GM12801 (cell line): Measurements from ENCODE around the gene WWC2.

Source experiments
- TF ChIP-seq, protein P1 (sequence below): IDR thresholded peaks from one replicate; pipeline ENCODE4 v1.5.1; 2011; ENCODE audit warnings: control low read depth; ENCODE audit not compliant: insufficient read length; ENCODE audit errors: extremely low read depth

The WWC2 gene

DNA sequence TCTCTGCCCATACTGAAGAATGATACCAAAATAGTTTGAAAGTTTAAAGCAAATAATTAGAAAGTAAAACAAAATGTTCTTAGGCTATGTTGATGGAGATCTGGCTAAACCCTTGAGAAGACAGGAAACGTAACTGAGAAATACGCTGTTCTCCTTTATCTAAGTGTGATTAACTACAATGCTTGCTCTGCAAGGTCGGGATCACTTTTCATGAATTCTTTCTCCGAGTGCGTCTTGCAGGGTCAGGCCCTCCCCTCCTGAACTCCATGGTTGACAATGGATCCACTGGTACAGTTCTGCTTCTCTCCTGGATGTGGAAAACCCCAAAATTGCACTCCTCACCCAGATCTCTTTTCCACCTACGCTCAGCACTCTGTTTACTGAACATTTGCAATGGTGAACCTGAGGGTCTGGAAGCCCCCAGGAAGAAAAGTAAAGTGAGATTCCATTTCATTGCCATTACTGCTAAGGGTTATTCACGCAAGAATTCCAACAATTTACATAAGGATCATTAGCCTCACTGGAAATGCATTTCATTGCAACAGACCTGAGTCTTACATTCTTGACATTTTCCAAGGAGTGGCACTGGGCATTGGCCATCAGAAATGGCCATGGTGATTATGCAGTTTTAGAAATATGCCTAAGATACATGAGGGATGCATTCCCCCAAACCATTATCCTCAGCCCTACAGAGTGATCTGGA, 24.6 kb upstream of the WWC2 start:
- TF ChIP-seq, protein P1, sequence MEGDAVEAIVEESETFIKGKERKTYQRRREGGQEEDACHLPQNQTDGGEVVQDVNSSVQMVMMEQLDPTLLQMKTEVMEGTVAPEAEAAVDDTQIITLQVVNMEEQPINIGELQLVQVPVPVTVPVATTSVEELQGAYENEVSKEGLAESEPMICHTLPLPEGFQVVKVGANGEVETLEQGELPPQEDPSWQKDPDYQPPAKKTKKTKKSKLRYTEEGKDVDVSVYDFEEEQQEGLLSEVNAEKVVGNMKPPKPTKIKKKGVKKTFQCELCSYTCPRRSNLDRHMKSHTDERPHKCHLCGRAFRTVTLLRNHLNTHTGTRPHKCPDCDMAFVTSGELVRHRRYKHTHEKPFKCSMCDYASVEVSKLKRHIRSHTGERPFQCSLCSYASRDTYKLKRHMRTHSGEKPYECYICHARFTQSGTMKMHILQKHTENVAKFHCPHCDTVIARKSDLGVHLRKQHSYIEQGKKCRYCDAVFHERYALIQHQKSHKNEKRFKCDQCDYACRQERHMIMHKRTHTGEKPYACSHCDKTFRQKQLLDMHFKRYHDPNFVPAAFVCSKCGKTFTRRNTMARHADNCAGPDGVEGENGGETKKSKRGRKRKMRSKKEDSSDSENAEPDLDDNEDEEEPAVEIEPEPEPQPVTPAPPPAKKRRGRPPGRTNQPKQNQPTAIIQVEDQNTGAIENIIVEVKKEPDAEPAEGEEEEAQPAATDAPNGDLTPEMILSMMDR = no peak

DNA sequence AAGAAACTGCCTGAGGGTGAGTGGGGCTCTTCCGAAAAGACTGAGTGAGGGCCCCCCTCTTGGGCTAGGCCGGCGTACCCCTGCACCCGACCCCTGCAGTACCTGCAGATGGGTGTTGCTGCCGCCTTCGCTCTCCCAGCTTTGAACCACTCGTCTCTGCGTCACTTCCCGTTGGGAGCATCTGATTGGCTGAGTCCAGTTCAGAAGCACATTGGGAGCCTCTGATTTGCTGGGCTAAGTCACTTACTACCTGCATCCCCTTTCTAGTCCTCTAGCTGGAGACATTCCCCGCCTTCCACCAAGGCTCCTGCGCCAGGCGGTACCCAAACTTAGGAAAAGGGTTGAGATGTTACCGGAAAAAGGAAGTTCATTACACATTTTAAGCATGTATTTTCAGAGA, 20.4 kb upstream of the WWC2 start:
- TF ChIP-seq, protein P1 = no peak

DNA sequence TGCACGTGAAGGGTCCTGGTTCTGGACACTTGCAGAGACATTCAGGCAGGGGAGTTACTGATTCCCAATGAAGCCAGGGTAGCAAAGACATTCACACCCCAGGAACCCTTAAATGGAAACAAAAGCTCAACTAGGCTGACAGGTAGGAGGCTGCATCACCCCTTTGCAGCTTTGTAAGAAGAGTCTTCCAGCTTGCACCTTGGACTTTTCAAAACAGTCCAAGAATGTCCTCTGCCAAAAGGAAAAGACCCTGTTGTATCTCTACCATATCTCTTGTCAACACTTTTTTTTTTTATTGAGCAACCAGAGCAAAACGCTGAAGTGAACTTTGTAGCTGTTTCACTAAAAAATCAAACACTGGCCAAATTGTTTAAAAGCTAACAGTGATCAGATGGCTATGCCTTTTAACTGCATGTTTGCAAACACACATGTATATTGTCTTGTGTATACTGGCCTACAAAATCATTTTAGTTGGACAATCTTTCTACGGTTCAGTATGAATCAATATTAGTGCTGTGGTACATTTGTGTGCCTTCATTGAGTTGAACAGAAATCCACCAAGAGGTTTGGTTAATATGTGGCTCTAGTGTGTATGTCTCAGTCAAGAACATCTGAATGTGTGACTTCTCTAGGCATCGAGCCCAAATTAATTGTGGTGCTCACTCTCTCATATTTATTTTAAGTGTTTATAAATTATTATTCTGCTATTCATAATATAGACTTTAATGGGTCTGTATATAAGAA, 18.5 kb upstream of the WWC2 start:
- TF ChIP-seq, protein P1 = no peak

DNA sequence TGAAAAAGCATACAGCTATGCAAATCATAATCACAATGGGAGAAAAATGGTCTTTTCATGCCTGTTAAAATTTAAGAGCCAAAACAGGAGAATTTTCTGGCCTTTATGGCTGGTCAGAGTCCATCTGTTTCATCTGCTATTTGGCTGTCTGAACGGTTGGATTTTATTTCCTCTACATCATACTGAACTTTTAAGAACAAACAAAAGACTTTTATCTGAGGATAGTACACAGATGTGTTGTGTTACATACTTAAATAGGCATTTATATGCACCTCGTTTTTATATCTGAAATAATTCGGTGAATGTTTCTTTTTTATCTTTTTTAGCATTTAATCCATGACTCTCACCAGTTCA, 18.0 kb upstream of the WWC2 start:
- TF ChIP-seq, protein P1 = no peak

DNA sequence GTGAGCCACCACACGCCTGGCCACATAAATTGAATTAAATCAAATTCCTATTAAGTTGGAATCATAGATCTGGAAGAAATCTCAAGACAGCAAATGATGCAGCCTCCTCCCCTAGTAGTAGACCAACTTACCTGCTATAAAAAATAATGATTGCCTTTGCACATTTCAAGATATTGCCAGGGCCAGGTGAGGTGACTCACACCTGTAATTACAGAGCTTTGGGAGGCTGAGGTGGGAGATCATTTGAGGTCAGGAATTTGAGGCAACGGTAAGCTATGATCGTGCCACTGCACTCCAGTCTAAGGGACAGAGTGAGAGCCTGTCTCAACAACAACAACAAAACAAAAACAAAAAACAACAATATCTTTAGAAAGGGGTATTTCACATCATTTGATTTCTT, 17.0 kb upstream of the WWC2 start:
- TF ChIP-seq, protein P1 = no peak

DNA sequence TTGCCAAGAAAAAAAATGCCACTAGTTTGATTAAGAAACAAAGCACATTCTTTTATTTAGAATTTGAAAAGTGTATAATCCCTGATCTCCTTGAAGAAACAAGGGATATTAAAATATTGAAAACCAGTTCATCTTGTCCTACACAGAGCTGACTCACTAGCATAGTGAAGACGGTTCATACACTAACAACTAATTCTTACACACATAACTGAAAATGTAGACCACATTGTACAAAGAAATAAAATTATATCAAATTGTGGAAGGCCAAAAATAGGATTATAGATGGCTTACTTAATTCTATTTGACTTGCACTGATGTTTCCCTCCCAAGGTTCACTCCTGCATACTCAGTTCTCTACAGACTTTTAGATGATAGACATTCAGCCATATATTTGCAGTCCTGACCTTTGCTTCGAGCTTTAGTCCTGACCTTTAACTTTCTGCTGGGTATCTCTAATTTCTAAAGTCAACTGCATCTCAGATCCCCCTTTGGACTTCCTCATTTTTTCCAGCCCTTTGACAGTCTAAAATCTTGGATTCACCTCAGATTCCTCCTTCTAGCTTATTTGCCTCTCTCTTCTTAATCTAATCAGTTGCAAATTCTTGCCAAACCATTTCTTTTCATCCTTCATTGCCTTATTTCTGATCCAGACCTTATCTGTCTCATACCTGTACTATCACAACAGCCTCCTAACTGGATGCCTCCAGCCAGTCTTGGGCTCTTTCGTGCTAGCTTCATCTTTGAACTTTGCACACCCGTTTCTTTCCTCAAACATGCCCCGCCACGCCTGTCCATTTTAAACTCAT, 4.5 kb upstream of the WWC2 start:
- TF ChIP-seq, protein P1 = no peak

DNA sequence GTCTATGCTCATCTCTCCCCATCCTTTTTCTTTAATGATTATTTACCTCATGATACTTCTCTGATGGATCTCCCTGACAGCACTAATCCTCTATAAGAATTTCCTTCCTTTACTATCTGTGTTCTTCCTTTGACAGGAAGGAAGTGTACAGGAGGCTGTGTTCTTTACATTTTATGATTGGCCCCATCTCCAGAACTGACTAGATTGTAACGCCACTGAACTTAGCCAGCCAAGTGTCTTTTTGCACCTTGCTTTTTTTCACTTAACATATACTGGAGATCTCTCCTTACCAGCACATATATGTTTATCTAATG, 3.9 kb upstream of the WWC2 start:
- TF ChIP-seq, protein P1 = no peak
